HG02943 (cell line): ENCODE data around the gene FAN1.

Experiments
- ATAC-seq: cut with Tn5 transposase; IDR thresholded peaks from one replicate; pipeline ENCODE4 v1.9.1; 2021; ENCODE audit warnings: mild to moderate bottlenecking, low read depth, moderate library complexity; ENCODE audit not compliant: unreplicated experiment

The FAN1 gene

DNA sequence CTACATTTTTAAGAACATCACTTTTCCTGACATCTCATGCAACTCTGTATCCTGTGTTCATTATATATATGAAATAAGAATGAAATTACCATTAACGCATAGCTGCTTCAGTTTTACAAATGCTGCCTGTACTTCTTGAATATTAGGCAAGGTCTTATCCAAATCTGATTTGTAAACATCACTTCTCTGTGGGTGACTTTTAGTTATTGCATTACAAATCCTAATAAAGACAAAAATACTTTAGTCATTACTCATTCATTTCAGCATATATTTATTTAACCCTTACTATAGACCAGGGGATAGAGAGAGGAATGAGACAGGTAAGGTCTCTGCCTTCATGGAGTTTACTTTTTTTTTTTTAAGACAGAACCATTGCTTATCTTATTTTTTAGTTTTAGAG is 51.0 kb downstream of the FAN1 start:
- ATAC-seq, result no peak

DNA sequence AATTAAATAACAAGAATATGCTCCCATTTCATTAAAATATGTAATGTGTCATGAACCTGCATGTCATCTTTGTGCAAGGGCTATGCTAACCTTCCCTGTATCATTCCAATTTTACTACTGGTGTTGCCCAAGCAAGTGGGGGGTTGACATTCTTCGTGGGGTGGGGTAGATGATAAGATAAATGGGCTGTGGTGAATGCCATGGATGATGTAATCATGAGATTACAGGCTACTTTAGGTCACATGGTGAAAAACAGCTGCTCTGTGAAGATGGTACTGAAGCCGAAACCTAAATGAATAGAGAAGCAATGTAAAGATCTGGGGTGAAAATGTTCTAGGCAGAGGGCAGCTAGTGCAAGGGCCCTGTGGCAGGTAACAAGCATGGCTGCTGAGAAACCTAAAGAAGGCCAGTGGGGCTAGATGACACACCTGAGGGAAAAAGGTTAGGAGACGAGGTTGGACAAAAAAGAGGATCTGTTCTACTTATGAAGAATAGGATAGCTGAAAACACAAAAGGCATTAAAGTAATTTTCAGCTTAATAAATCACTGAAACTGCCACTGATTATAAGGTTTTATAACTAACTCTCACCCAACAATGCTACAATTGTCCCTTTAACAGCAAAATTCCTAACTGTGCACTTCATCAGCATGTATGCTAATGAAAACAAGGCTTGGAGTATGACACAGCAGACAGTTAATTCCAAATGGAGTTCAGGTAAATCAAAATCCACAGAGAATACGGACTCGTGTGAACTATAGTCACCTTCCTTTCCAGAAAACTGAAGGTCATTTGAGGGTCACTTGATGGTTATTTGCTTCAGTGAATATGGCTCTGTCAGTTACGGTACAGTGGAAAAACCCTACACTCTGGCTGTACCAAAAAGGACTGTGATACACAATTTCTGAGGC is 52.8 kb downstream of the FAN1 start:
- no peak for ATAC-seq

DNA sequence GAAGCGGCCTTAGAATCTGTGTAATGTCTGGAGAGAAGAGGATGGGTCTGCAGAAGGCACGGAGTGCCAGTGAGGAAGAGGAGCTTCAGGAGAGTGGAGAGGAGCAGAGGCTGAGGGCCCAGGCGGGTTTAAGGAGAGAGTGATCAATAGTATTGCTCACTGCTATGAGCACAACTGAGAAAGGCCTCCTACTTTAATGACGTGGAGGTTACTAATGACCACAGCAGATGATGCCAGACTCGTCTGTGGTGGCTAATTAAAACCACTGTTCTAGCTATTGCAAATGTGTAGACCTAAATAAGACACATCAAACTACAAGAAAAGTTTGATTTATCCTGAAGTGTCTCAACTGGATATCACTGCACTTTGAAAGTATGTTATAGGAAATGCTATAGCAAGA is 54.5 kb downstream of the FAN1 start:
- no peak for ATAC-seq

DNA sequence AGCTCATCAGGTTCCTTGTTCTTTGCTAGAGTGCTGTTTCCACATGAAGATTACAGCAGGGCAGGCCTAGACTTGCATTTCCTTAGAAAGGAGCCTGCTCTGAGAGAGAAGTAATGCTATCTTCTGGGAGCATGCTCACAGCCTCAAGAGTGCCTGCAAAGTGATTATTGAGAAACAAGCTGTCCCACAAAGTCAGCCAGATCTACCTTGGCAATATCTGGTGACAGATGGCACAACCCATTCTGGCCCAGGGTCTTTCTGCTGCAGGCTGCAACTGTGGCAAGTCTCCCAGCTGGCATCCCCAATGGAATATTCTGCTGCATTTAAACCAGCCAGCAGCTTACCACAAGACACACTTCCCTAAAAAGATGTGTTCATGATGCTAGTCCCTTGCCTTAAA is 58.4 kb downstream of the FAN1 start:
- ATAC-seq, result no peak

DNA sequence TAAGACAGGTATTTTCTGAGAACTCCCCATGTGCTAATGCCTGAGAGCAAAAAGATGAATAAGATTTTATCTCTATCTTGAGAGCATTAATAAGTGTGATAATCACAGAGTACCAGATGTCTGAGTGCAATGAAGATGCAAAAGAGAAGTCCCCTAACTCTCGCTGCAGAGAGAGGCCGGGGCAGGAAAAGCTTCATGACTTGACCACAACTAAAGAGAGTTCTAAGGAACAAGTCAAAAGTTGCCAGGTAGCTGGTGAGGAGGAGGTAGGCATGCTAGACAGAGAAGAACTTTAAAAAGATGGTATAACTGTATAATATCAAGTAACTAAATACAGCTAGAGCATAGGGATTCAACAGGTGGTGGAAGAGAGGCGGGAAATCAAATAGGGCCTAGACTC is 58.9 kb downstream of the FAN1 start:
- ATAC-seq, result no peak

DNA sequence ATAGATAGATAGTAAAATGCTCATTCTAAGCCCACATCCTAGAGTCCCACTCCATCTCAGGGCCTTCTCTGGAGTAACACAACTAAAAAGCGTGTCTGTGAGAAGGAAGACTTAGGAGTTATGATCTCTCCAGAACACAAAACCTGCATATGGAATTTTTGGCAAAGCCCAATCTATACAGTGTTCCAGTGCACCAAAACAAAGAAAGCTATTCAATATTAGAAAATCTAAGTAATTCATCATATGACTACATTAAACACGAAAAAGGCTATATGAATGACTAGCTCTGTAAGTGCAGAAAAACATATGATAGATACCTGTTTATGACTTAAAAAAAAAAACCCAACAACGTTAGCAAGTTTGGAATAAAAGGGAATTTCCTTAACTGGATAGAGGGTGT is 60.0 kb downstream of the FAN1 start:
- ATAC-seq, result no peak

DNA sequence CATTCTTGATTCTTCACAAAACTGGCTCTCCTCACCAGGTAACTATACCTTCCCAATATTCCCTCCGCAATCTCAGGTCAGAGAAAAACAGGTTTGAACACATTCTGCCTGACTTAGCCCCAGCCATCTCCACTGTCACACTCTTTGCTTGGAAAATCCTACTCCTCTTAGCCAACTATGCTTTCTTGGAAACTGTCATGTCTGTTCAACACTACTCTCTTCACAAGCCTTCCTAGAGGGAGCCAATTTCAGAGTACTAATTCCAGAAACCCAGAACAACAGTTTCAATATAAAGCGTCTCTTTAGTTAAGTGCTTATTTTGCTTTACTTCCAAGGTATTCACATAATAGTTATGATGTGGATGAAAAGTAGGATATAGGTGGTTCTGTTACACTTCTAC is 66.0 kb downstream of the FAN1 start:
- ATAC-seq, result no peak

DNA sequence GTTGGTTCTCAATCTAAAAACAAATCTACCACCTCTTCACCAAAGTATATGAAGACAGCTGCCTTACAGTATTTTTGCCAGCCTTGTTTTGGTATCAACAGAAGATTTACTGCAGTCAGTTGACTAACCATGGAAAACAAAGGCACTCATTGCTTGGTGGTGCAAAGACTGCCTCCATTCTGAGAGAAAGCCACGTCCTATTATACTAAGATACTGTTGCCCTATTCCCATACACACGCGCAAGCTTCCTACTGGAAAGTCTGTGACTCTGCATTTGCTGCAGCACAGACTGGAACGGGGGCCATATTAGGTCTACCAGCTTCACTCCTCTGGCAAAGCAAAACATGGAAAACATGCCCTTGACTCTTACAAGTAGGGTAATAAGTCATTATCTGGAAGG is 69.7 kb downstream of the FAN1 start:
- ATAC-seq, result no peak

DNA sequence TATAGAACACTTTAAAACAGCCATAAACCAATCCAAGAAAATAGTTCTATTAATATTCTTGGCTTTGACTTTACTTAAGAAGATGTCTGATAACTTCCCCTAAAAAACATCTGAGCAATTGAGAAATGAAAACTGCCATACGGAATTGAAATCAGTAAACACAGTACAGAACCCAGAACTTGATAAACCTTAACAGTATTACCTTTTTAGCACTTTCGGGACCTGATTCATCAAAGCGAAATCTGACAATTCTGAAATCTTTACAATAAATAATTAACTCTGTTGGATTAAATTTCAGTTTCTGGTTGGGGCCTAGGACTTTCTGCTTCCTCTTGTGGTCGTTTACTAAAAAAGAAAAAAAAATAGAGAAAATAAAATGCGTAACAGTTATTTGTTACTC is 70.4 kb downstream of the FAN1 start:
- ATAC-seq, result no peak

DNA sequence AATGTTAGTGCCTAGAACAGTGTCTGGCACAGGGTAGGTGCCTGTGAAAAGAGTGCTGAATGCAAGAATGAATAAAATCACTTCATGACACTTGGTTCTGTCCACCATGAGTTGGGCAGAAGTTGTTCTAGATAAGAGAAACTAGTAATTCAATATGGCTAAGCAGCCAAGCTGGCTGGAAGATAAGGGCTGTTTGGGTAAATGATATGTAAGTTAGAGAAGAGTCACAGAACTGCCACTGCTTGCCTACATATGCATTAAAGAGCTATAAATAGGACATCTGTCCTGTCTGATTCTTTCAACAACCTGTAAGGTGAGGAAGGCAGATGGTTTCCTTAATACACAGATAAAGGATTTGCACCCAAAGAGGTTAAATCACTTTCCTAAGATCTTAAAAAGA is 74.6 kb downstream of the FAN1 start:
- ATAC-seq, result no peak

DNA sequence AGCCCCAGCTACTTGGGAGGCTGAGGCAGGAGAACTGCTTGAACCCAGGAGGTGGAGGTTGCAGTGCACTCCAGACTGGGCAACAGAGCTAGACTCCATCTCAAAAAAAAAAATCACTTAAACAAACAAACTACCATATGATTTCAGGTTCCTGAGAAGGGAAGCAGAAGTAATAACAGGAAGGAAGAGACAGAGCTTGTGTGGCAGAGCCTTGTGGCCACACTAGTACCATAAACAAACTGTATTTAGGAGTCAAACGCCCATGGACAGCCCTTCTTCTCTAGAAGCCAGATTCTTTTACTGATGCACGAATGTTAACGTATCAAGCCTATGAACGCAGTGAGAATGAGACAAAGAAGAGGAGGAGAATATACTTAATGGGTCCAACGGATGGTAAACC is 75.7 kb downstream of the FAN1 start:
- ATAC-seq, result no peak

DNA sequence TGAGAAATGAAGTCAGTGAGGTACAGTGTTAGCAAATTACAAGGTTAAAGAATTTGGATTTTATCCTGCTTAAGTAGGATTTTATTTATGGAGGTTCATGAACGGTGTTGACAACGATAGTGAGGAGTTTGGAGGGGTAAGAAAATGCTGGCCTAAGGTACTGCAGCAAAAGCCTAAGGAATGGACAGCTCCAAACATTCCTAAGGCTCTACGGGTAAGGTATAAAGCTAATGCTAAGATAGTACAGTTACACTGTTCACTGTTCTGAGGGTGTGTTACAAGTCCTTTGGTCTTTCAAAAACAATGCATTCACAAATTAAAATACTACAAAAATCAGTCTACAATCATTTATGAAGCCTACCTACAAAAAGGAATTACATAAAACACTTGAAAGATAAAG is 80.4 kb downstream of the FAN1 start:
- ATAC-seq, result no peak

DNA sequence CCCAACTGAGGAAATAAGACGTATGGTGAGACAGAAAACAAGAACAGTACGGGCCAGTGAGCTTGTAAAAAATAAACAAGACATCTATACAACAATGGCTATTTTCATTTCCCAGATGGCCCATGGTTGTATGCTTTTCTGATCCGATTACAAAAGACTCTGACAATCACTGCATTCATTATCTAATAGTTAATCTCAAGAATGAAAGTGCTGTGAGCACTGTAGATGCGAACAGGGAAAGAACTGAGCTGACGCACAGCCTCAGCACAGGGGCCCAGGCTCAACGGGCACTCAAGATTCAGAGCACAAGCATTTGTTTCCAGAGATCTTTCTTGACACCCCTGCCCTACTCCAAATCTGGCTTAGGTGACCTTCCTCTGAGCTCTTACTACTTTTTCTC is 80.8 kb downstream of the FAN1 start:
- no peak for ATAC-seq

DNA sequence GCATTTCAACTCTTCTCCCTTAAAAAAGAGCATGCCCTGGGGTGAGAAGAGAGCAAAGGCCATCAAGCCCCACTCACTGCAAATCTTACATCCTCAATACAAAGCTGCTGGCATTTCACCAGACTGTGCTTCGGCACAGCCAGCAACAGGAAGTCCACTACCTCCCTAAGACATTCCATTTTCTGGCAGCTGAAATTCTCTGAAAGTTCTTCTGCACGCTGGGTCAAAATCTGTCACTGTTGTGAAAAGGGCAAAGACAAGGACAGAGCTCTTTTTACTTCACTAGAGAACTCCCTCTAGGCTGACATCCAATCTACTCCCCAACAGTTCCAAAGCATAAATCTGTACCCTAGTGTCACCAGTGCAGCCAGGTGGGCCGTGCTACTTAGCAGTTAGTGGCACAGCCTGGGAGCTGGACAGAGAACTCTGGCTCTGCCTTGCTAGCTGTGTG is 81.4 kb downstream of the FAN1 start:
- no peak for ATAC-seq

DNA sequence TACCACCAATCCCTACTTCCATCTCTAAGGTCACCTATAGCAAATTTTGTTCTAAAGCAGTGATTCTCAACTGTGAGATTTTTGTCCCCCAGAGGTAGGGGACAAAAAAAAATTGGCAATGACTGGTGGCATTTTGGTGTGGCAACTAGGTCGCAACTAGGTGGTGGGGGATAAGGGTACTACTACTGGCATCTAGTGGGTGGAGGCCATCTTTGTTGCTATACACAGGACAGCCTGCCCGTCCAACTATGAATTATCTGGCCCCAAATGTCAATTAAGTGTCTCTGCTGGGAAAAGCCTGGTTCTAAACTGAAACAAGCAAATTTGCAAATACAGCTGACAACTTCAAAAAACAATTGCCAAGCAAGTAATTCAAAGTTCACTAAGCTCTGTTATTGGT is 86.3 kb downstream of the FAN1 start:
- ATAC-seq, result no peak

DNA sequence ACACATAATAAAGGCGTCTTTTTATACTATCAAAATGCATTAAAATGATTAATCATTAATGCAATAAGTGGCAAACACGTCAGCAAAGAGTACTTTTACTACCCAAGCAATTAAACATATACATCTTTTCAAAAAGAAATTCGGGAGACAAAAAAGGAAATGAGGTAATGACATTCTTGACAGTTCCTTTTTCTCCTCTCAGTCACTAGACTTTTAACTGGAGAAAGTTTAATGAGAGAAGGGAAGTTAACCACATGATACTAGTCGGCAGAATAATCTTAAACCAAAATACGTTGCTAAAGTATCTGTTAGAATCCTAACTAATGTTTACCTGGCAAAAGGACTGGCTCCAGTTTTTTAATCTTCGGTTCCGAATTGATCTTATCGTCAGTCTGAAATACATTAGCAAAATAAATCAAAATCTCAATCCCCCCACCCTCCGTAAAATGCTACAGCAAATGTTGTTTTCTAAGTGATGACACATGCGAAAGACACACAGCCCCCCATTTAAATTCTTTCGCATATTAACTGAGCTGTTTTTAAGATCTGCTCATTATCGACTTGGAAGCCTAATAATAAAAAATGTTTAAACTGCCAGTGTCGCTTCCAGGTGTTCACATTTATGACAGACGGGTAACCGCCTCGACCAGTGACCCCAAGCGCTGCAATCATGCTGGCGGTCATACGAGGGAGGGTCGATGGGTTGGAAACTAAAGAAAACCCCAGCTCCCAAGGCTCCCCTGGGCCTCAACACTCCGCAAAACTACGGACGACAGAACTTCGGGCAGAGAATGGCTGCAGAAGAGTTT is 86.9 kb downstream of the FAN1 start:
- ATAC-seq, result peak; percentile 26

DNA sequence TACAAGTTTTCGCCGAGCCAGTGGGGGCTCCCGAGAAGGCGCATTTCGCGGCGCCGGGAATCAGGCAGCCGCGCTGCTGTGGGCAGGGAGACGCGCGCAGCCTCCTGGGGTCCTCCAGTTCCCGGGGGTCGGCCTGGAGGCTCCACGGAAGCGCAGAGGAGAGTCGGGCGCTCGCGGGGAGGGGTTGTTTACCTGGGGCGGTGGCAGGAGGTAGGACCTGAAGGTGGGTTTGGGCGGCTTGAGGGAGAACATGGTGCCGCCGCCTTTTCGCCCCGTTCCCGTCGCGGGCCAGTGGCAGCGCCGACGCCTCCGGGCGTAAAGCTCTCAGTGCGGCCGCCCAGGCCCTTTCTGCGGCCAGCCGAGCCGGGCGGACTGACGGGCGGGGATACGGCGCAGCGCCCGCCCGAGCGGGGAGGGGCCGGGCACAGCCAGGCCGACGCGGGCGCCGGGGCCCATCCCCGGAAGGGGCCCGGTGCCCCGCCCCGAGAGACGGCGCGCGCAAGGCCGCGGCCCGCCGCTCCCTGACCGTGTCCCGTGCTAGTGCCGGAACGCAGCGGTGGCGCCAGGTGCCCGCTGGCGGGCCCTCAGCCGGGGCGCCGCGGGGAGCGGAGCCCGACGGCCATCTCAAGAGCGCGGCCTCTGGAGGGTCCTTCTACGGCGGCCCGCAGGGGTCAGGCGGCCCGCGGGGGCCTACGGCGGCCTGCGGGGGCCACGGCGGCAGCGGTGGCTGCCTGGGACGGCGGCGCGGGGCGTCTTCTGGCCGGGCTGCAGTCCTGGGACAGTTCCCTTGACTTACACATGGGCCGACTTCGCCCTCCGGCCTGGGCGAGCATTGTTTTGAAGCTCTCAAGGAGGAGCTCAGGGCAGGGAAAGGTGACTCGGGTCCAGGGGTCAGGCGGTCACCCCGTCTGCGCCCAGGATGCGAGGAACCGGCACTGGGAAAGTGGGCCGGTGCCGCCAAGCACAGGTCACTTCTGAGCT is 87.8 kb downstream of the FAN1 start, which contains the start of gene MTMR10:
TSS of gene MTMR10 (minus strand) at position 374 of the 981 bp plus-strand sequence. CDS start at position 252, 122 bp downstream.
- peak; percentile 81 for ATAC-seq

DNA sequence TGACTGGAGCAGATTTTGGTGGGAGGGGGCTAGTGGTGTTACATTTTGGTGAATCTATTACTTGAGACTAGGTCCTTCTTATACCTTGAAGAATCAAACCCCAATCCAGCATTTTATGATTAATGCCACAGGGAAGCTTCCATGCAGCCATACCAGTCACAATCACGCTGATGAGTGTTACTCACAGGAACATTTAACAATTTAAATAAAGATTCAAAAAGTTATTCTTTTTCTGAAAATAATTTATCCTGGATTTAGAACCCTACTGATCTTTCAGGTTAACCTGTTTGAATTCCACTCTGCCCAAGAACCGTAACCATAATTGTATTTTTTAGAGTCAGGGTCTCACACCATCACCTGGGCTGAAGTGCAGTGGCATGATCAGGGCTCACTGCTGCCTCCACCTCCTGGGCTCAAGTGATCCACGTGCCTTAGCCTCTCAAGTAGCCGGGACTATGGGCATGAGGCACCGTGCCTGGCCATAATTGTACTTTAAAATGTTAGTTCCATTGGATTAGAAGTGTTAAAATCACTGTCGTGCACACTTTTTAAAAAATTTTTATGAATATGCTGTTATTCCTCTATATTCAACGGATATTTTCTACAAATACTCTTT is 88.6 kb downstream of the FAN1 start:
- no peak for ATAC-seq
